ENCODE data around the gene CMTM4.
"Not testable (repeated sequence)": the region's sequence is repeated elsewhere in the genome, so short reads cannot be mapped to it uniquely, and the experiment has no call there.

Gene CMTM4

DNA sequence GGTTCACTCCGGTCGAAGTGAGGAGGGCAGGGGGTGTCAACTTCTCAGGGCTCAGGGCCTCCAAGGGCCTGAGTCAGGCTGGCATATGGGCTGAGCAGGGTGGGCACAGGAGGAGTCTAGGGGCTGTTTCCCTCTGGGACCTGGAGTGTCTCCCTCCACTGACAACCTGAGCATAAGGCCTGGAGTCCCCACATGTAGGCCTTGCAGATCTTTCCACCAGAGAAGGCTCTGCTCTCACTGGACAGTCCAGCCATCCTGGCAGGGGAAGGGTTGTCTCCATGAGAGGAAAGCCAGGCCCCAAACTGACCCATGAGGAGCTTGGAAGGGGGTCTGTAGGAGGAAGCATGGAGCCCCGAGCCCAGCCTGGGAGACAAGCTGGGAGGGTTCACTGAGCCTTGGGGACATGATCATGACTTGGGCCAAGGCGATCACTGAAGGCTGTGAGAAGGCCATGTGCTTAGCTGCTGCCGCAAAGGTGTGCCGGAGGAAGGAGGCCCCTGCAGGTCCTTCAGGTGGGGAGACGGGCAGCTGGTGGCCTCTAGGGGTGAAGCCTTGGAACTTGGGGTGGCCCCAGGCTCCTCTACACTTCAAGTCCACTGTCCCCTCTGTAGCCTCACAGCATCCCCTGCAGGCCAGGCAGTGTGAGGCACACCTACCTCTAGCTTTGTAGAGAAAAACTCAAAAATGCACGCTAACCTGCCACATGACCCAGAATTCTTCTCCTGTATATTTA is 107.4 kb downstream of the CMTM4 start:
- DNase-seq = no peak

DNA sequence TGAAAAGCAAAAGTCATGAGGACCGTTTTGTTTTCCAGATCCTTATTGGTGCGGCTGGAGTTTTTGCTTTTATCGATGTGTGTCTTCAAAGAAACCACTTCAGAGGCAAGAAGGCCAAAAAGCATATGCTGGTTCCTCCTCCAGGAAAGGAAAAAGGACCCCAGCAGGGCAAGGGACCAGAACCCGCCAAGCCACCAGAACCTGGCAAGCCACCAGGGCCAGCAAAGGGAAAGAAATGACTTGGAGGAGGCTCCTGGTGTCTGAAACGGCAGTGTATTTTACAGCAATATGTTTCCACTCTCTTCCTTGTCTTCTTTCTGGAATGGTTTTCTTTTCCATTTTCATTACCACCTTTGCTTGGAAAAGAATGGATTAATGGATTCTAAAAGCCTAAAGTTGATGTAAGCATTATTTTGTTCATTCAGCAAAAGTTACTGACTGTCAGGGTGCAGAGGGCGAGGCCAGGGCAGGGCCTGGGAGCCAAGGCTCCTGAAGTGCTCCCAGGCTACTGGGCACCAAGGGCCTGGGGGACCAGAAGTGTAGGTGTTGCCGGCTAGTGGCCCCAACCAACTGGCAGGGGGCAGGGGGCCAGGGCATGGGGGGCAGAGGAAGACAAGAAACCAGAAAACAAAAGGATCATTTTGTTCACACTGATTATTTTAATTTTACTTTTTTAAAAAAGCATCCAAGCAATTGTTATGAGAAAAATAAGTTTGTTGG is 108.5 kb downstream of the CMTM4 start:
- DNase-seq = no peak

DNA sequence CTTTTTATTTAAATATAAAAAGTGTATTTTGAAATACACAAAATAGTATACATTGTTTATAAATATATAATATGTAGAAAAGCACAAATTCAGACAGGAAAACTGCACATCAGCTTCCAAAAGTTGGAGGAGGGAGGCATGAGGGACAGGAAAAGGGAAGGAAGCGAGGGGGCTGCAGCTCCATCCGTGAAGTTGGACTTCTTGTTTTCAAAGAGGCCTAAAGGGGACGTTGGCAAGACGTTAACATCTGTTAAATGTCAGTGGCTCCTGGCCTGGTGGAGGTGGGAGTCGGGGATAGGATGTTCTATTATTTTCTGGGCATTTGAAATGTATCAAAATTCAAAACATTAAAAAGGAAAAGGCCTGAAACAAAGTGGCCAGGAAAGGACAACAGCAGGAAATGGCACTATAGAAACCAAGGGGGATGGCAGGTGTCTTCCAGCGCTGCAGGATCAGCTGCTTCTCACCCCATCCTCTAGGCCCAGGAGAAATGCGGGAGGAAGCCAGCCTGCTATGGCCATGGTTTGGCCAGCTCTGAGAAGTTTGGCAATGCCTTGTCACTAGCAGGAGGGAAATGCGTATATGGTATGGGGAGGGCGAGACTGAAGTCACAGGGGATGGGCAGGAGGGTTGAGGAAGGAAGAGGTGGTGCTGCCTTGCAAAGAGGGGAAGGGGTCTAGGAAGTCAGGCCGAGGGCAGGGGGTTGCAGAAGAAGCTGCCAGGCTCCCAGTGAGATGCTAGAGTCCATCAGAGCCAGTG is 110.9 kb downstream of the CMTM4 start:
- no peak for DNase-seq

DNA sequence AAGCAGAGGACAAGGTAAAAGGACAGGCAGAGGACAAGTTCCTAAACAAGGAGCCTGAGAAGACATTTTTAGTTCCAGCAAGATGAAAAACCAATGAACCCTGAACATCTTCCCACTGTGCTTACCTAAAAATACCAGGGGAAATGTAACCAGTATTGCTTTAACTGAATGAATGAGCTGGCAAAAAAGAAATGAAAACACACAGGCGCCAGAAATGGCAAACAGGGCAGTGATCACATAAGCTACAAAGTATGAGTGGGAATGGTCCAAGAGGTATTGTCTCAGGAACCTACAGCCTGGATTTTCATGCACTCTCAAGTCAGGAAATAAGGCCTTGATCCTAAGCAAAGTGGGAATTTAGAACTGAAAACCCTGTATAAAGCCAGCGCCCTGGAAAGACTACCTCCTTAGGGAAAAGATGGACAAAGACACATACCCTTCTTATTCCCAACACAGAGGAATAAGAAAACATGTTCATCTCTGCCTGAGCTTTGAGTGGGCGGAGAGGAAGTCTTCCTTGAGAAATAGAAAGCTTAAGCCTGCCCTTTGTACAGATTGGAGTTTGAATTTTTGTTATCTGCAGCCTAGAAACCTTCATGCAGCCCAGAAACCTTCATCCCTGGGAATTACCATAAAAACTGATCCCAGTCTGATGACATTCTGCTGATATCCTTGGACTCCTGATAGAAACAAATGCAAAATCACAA is 115.1 kb downstream of the CMTM4 start:
- DNase-seq = no peak

DNA sequence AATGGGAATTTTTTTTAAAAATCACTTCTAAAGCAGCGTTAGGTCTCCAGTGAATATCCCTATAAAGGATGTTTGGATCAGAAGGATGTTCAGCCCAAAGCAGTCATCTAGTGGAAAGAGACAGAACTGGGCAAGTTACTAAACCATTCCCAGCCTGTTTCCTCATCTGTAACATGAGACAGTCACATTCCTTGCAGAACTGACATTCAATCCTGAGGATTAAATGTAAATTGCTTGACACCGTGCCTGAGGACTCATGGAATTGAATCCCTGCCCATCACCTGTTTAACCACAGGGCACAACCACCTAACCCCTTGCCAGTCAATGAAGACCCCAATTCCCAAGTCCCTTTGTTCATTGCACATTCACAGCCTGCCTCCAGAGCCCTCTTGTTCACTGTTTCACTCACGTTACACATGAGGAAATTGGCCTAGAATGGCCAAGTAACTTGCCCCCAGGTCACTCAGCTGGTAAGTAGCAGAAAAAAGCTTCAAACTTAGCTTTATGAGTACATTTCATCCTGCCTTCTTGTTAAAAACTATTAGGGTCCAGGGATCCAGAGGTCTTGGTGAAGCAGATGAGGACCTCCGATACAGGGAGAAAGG is 115.8 kb downstream of the CMTM4 start:
- DNase-seq = no peak

DNA sequence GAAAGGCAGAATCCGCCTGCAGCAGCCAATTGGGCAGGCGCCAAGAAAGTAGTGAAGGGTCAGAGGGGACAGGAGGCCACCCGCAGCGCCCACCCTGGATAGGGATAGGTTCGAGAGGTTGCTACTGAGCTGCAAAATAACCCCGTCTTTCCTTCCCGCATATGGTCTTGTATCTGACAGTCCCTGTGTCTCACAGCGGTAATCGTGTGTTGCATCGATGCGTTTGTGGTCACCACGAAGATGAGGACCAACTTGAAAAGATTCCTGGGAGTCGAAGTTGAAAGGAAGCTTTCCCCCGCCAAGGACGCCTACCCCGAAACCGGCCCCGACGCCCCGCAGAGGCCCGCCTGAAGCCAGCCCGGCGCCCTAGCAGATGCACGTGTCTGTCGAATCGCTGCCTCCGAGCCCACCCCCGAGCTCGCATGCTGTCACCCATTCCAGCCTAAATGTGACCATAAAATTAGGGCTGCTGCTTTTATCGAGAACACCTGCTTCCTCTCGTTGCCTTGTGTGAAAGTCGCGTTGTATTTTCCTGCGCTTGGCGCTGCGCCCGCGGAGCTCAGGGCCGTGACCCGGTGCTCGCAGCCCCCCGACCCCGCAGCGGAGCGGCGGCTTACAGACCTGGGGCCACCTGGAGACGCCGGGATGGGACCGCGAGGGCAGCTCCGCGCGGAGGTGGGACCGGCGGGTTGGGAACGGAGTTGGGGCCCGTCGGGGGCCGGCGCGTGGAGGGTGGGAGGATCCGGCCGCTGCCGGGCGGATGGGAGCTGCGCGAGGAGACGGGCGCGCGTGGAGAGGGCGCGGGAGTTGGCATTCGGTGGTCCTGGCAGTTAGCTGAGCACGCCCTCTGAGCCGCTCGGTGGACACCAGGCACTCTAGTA is 117.7 kb downstream of the CMTM4 start, which contains the start of gene CMTM2:
TSS of gene CMTM2 (plus strand) at position 813 of the 881 bp plus-strand sequence. CDS start 145 bp downstream, outside the sequence.
- peak; percentile 34 for DNase-seq

DNA sequence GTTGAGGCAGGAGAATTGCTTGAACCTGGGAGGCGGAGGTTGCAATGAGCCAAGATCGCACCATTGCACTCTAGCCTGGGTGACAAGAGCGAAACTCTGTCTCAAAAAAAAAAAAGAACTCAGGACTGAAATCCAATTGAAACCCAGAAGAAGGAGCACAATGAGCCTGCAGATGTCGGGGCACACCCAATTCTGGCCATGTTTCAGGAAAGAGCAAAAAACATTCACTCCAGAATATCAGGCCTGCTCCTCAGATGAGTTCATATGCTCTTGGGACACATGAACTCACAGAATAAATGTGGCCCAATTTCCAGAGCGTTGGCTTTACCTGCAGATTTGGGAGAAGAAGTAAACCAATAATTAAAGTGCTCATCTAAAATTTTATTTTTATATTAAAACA is 120.2 kb downstream of the CMTM4 start:
- DNase-seq = no peak

DNA sequence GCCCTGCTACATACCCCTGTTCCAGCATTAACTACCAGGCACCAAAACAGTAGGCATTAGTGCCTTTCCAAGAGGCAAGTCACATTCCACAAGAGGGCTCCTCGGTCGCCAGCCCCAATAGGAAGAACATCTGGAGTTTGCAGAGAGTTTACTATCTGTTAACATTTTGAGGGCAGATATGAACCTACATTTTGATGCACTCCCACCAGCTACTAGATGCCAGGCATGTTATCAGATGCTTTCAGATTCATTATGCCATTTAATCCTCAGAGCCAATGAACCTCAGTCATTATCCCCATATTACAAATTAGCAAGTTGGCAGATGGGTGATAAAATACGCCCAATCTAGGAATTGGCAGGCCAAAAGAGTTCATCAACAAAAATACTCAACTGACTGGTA is 121.5 kb downstream of the CMTM4 start:
- no peak for DNase-seq

DNA sequence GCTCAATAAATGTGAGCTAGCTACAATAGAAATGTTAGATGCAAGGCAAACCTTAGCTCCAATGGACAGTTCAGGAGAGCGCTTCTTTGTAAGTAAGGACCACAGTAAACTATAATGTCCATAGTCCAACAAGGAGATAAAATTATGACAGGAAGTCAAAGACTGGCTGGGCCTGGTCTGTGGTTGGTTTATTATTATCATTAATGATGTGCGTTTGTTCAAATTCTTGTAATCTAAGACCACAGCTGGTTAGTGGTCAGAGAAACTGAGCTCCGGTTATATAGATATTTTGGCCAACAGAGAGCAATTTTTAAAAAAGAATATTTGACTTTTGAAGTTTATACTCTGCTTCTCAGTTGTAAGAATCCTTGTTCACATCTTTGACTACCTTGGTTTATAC is 122.0 kb downstream of the CMTM4 start:
- no peak for DNase-seq

DNA sequence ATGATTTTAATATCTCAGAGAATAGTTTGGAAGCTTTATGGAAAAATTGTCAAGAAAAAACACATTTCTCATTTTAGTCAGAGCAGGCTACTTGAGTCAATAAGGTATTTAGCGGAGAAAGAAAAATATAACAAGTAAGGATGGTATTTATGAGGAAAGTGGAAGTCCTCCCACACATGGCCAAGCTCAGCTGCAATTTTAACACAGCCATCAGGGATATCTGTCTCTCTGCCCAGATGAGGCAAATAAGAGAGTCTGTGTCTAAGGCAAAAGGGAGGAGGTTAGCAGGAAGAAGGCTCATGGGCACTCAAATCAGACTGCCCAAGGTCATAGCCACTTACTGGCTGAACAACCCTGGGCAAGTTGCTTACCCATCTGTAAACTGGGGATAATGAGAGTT is 122.5 kb downstream of the CMTM4 start:
- no peak for DNase-seq

DNA sequence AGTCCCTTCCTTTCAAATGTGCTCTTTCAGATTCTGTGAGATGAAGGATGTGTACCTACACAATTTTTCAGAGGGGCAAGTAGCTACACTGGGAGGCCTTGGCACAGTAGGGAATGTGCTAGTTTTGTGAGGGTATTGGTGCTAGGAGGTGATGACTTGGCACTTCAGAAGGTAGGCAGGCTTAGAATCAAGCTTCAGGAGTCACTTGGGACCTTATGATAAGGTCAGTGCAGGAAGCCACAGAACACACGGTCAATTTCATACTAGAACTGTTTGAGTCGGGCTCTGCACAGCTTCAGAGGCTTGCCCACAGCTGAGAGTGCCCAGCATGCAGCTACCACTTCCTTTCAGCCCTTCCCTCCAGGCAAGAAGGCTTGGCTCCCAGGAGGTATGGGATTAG is 124.2 kb downstream of the CMTM4 start:
- DNase-seq = no peak

DNA sequence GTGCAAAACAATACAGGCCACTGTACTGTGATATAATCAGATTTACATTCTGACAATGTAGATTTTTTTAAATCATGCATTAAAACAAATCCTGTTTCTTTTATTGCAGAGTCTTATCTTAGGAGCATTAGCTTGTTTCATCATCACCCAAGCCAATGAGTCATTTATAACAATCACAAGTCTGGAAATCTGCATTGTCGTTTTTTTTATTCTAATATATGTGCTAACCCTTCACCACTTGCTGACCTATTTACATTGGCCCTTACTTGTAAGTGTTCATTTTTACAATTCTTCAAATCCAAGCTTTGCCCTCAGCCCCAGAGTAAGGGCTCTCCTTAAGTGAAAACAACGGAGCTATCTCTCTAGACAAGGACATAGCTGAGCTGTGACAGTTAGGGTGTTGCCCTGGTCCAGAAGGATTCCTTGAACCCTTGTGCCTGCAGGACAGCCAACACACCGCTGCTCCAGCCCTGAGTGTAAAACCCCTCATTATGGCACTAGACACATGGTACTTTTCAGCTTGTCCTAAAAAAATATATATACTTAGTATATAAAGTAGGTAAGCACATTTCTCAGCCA is 126.6 kb downstream of the CMTM4 start:
- DNase-seq = no peak

DNA sequence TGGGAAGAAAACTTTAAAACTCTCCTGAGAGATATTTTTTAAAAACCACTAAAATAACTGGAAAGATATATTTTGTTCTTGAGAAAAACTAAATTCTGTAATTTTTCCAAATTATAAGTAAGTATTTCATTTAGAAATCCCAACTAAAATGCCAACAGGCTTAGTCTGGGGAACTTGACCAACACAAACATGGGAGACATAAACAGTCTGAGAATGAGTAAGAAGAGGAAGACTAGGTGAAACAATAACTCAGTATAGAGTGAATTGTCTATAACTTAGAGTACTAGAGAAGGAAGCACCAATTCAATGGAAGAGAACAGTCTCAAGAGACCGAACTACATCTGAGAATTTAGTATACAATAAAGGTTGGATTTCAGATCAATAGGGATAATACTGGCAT is 127.4 kb downstream of the CMTM4 start:
- no peak for DNase-seq

DNA sequence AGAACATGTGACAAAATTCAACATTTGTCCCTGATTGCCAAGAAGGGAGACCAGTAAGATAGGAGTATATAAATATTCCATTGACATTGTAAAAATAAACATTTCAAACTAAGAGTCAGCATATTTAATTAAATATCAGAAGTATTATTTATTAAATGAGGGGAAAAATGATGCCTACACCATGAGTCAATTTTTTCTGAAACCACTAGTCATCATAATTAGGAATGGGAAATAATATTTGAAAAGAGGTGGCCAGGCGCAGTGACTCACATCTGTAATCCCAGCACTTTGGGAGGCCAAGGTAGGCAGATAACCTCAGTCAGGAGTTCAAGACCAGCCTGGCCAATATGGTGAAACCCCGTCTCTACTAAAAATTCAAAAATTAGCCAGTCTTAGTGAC is 128.2 kb downstream of the CMTM4 start:
- no peak for DNase-seq

DNA sequence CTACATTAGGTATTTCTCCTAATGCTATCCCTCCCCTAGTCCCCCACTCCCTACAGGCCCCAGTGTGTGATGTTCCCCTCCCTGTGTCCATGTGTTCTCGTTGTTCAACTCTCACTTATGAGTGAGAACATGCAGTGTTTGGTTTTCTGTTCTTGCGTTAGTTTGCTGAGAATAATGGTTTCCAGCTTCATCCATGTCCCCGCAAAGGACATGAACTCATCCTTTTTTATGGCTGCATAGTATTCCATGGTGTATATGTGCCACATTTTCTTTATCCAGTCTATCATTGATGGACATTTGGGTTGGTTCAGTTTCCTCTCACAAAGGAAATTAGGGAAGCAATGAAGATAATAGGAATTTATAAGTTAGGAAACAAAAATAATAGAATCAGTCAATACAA is 129.3 kb downstream of the CMTM4 start:
- DNase-seq = not testable (repeated sequence)

DNA sequence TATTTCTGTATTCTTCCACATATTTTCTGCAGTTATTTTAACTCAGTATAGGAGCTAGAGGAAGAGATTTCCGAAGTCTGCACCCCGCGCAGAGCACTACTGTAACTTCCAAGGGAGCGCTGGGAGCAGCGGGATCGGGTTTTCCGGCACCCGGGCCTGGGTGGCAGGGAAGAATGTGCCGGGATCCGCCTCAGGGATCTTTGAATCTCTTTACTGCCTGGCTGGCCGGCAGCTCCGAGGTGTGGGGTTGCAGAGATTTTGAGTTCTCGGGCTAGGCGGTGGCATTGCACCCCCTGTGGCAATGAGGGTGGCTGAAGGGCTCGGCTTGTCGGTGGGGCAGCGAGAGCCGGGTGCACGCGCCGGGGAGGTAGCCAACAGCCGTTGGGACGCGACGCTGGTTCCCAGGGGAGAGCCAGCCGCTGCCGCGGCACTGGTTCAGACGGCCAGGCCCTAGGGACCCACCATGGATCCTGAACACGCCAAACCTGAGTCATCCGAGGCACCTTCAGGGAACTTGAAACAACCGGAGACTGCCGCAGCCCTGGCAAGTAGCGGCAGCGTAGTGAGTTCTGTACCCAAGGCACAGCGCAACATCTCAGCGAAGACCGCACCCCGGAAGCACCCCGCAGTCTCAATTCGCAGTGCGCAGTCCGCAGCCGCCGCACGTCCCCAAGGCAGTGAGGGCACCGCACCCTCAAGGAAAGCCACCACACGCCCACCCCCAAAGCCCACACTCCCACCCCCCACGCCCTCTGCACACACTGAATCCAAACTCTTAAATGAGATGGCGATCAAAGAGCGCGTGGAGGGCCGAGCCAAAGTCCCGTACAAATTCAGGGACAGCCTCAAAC is 130.3 kb downstream of the CMTM4 start, which contains the start of gene CMTM1:
TSS of gene CMTM1 (plus strand) at position 389 of the 851 bp plus-strand sequence. CDS start at position 464, 75 bp downstream.
- DNase-seq = no peak
